GM19455 (cell line): Measurements from ENCODE around the gene C1orf105.

ENCODE experiments used
- ATAC-seq: cut with Tn5 transposase; IDR thresholded peaks from one replicate; pipeline ENCODE4 v1.9.1; 2021; ENCODE audit not compliant: unreplicated experiment

The C1orf105 gene

DNA sequence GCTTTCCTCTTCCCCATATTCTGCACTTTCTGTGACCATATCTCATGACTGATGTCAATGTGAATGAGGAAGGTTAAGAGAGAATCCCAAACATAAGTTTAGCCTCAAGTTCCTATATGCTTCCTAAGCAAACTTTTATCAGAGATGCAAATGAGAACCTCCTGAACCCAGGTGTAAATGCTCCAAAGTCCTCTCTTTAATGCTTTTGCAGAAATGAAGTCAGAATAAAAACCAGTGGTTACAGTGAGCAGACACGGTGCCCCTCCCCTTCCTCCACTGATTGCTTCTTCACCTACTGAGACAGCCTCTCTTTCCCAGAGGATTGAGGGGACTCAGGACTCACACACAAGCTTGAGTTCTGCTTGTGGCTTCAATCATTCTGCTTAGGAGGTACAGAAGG is 35.0 kb downstream of the C1orf105 start:
- no peak for ATAC-seq

GRCh38 chr1:172456344-172456769 is 35.9 kb downstream of the C1orf105 start:
- ATAC-seq: no peak

GRCh38 chr1:172457479-172458130 is 37.1 kb downstream of the C1orf105 start:
- no peak for ATAC-seq

DNA sequence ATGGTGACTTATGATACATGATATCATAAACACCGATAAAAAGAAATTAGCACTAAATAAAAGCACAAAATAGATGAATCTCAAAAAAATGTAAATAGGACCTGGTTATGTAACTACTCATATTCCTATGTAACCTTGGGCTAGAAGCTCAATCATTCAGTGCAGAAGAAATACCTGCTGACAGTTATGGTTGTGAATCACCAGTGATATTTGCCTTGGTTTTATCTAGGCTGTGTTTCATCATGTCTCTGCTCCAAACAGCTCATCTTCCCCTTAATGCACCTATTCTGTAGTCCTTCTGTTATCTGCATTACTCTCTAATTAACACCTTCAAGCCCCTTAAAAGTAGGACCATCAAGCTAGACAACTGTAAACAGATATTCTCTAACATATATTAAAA is 39.7 kb downstream of the C1orf105 start:
- no peak for ATAC-seq

- no peak for ATAC-seq
These were observed 40.4 kb downstream of the C1orf105 start for GRCh38 chr1:172460887-172461315.

- ATAC-seq: no peak
These were observed 45.1 kb downstream of the C1orf105 start for GRCh38 chr1:172465617-172466016.

DNA sequence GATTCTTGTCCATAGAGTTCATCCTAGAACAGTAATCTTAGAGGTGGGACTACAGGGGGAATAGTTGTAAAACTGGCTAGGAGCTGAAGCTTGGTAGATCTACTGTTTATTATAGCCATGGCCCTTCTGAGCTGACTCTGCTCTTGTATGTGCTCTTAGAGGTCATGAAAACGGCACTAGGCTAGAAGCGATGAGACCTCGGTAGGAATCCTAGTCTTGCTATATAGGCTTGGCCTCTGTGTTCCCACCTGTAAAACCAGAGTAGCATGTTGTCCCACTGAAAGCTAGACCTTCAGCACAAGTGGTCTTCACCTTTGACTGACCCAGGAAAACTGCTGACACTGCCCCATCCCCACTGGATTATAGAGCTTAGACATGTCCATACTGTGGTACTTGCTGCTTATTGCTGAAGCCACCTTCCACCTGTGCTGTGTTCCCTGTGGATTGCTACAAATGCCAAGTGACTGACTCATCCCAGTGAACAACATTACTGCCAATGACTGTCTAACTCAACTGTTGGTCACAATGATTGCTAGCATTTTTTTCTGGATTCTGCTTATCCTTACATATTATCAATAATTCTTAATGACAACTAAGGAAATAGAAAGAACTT is 46.4 kb downstream of the C1orf105 start:
- no peak for ATAC-seq

- ATAC-seq: no peak
These were observed 47.0 kb downstream of the C1orf105 start for GRCh38 chr1:172467446-172467845.

- ATAC-seq: no peak
These were observed 47.8 kb downstream of the C1orf105 start for GRCh38 chr1:172468296-172468695.

DNA sequence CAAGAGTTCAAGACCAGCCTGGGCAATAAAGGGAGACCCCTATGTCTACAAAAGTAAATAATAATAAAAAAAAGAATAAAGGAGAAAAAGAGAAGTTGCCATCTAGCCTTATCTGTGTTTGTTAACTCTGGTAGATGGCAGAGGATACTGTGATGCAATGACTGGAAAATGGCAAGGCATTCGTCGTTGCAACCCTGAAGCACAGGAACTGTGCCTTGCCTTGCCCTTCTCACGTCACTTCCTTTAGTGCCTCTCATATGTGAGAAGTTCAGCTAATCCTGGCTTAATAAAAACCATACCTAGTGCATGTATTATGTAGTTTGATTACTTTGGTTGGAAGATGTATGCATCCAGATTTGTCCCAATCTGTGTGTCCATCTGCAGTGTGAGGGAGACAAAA is 49.2 kb downstream of the C1orf105 start:
- no peak for ATAC-seq

DNA sequence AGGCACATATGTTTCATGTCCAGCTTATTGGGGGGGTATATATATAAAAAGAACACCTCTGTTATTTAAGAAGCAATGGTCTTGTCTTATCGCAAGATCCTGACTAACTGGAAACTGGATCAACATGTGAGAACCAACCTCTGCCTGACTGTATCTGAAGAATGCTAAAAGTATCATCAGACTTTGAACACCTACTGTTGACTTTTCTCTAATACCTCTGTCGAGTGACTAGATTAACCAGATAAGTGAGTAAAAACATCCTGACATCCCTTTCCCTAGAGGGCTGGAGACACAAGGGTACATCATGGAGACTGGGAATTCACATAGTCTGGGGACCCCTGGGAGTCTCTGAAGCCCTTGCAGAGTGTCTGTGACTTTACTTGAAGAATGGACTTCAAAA is 49.7 kb downstream of the C1orf105 start:
- no peak for ATAC-seq

GRCh38 chr1:172471666-172472065 is 51.2 kb downstream of the C1orf105 start:
- ATAC-seq: no peak

DNA sequence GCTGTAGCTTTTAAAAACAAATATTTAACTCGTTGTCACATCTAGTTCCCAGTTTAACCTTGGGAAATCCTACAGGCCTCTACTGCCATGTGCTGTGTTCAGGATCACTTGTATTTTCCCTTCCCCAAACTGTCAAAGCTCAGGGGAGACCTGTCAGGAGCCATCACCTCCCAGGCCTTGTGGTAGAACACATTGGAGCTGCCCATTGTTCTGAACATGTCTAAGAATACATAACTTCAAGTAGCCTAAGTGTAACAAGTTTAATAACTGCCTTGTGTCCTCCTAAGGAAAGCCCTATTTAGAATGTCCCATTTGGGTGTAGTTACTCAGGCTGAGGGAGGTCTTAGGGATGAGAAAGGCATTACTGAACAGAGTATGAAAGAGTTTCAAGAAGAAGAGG is 52.0 kb downstream of the C1orf105 start:
- ATAC-seq: no peak

GRCh38 chr1:172473302-172473701 is 52.8 kb downstream of the C1orf105 start:
- ATAC-seq: no peak

GRCh38 chr1:172473842-172474241 is 53.4 kb downstream of the C1orf105 start:
- no peak for ATAC-seq

- ATAC-seq: no peak
These were observed 55.8 kb downstream of the C1orf105 start for GRCh38 chr1:172476218-172476811.

- ATAC-seq: no peak
These were observed 56.7 kb downstream of the C1orf105 start for GRCh38 chr1:172477216-172477615.

DNA sequence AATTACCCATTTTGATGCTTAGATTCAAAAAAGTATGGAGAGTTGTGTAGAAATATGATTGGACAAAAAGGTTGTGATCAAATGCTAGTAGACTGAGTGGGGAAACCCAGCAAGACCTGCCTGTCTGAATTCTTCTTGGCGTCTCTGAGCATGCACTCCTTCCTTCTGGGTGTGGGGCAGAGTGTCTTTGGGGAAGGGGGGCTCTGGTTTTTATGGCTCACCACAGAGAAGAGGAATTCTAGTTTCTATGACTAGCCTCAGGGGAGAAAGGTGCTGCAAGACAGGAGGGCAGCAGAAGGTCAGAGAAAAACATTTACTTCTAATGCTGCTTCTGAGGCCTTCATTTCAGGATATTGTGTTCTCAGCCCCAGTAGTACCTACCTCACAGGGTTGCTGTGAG is 57.3 kb downstream of the C1orf105 start:
- ATAC-seq: no peak

DNA sequence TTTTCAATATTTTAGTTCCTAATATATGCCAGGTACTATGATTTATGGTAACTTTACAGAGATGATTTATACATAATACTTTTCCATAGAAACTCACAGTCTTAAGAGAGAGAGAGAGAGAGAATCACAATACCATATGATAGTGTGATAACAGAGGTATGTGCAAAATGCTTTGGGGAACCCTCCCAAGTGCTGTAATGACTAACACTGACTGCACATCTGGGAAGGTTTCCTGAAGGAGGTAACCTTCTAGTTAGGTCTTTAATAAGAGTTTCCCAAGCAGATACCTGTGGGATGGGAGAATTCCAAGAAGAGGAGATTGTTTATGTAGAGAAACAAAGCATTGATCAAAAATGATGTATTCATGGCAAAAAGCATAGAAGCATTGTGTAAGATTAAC is 58.0 kb downstream of the C1orf105 start:
- no peak for ATAC-seq

- ATAC-seq: no peak
These were observed 59.9 kb downstream of the C1orf105 start for GRCh38 chr1:172480431-172480830.

DNA sequence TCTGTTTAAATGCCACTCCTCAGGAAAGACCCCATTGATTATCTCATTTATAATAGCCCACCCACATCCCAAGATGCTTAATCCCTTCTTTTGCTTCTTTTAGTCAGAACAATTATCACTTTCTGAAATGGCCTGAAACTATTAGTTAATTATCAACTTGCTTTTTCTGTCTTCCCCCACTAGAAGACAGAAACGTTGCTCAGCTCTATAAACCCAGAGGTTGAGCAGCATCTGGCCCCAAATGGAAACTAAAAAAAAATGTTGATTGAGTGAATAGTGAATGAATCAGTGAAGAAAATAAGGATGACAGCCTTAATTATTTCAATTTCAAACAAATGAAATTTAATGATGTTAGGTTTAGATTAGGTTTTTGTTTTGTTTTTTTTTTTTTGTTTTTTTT is 61.6 kb downstream of the C1orf105 start:
- ATAC-seq: no peak

DNA sequence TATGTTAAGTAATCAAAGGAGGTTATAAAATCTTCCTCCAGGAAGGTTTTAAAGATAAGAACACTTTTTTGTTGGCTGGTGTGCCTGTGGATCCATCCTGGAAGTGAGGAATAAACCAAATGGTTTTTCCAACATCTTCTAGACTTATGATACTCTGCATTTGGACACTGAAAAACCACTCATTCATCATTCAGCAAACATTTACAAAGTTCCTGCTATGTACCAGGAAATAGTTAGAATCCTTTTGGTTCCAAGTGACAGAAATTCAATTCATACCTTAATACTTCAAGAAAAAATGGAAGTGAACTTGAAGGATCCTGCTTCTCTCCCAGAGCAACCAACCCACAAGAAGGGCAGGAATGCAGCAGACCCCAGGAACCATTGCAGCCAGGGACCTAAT is 63.0 kb downstream of the C1orf105 start:
- ATAC-seq: no peak

- no peak for ATAC-seq
These were observed 63.8 kb downstream of the C1orf105 start for GRCh38 chr1:172484252-172484651.
